GM21447 (cell line): ENCODE results near the gene ZNF746.
A peak's percentile ranks its signal among the peaks of the same experiment; 100 is the strongest.

Experiments used
- ATAC-seq: cut with Tn5 transposase; IDR thresholded peaks from one replicate; pipeline ENCODE4 v1.9.1; 2021; ENCODE audit not compliant: unreplicated experiment

Gene ZNF746

GRCh38 chr7:149430192-149430591 is 67.4 kb downstream of the ZNF746 start:
- ATAC-seq: no peak

GRCh38 chr7:149427893-149428292 is 69.7 kb downstream of the ZNF746 start:
- no peak for ATAC-seq

DNA sequence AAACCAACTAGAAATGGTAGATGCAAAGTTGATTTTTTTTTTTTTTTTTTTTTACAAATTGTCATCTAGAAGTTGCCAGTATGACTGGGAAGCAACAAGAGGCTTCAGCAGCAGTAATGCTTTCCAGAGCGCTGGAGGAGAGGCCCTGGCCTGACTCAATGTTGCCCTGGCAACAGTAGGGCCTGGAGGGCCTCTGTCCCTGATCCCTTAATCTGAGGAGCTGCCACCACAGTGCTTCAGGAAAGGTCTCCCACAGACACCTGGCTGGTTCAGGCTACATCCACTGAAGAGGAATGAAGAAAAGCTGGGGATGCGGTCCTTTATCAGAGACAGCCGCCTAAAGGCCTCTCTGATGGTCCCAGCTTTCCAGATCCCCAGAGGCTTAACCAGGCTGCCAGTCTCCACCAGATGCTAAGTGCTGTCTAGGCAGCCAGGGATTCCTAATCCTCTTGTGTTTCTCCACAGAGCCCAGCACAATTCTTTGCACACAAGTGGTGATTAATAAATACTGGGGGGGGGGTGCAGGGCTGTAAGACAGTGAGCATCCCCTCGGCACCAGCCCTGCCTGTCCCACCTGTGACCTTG is 70.4 kb downstream of the ZNF746 start:
- ATAC-seq: no peak

DNA sequence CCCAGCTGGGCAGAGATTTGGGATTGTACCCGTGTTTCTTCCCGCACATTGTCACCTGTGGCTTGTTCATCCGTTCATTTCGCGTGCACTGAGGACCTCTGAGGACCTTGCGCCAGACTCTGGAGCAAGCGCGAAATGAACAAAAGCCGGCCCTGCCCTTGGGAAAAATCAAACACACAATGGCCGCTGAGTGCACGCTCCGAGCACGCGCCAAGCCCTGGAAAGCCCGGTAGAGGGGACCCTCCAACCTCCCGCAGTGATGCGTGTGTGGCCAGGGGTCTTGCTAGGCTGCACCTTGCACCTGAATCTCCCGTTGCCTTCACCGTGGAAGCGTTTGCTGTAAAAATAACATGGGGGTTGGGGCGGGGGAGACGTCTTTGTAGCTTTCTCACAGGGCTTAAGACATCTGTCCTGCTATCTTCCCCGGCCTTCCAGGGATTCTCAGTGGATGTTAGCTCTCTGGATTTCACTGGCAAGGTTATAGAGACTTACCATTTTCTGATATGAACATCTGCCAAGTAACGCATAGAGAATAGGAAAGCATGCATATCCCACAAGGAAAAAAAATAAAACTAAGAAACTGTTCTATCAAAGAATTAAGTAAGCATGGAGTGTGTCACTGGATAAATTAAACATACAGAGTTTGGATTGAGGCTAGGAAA is 74.0 kb downstream of the ZNF746 start:
- no peak for ATAC-seq

- ATAC-seq: peak; percentile 11
These were observed 74.7 kb downstream of the ZNF746 start for GRCh38 chr7:149422914-149423301.
